ENCODE results near the gene CBR3. TPM values are rescaled to one million over a fixed set of nuclear protein-coding genes. Genes with fewer than 3 reads are reported as not detected.
A peak's percentile ranks its signal among the peaks of the same experiment; 100 is the strongest.

The CBR3 gene
- total and polyA plus RNA-seq, 9 of the 15 experiments (the other 6 are each of a cell fraction or from before 2014, with no cell fraction given), result not detected

DNA sequence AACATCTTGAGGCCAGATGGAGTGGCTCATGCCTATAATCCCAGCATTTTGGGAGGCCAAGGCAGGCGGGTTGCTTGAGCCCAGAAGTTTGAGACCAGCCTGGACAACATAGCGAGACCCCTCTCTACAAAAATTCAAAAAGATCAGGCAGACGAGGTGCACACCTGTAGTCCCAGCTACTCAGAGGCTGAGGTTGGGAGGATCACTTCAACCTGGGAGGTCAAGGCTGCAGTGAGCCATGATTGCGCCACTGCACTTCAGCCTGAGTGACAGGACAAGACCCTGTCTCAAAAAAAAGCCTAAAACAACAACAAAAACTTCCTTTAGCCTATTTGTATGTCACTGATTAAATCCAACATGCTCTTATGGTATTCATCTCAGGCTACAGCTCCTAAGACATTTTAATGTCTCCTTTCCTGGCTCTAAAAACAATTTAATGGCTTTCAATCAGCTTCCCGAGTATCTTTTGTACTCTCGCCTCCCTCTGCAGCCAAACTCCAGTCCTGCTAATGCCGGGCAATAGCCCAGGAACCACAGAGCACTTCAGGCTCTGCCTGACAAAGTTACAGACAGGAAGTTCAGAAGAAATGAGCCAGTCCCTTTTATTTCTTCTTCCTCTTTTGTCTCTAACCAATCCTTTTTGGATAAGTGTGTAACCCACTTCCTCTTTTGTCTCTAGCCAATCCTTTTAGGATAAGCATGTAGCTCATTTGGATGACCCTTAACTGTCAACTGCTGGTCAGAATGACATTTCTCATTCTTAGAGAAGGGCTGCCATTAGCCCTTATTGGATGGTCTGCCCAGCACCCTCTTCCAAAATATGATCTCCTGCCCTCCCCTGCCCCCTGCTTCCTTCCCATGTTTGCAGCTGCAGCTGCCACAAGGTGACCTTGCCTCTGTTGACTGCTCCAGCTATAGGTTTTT is 15.2 kb downstream of the CBR3 start (continued):
- TF ChIP-seq, protein P1, sequence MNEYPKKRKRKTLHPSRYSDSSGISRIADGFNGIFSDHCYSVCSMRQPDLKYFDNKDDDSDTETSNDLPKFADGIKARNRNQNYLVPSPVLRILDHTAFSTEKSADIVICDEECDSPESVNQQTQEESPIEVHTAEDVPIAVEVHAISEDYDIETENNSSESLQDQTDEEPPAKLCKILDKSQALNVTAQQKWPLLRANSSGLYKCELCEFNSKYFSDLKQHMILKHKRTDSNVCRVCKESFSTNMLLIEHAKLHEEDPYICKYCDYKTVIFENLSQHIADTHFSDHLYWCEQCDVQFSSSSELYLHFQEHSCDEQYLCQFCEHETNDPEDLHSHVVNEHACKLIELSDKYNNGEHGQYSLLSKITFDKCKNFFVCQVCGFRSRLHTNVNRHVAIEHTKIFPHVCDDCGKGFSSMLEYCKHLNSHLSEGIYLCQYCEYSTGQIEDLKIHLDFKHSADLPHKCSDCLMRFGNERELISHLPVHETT (CRISPR knock-in tag; conservative IDR thresholded peaks at IDR 0.05 in 1 of 2, IDR thresholded peaks at IDR 0.05 in 1 of 2), result peak in 1 of 2 experiments; percentile 62; a peak in 1 of 4 replicates
- TF ChIP-seq ZNF324 (CRISPR knock-in tag; IDR thresholded peaks at IDR 0.05) (no peak), TEAD1 (CRISPR knock-in tag; IDR thresholded peaks at IDR 0.05) (peak in 1 of 2 experiments; percentile 48; a peak in 1 of 4 replicates), PHB (CRISPR knock-in tag; IDR thresholded peaks at IDR 0.05) (no peak), ZNF217 (CRISPR knock-in tag; IDR thresholded peaks at IDR 0.05) (no peak), ELF4 (CRISPR knock-in tag; IDR thresholded peaks at IDR 0.05) (peak; percentile 13; the same call in 1 of the 2 replicates), STAT5B (CRISPR knock-in tag; IDR thresholded peaks at IDR 0.05) (no peak), EHMT2 (IDR thresholded peaks at IDR 0.05) (peak; percentile 75), VEZF1 (CRISPR knock-in tag; IDR thresholded peaks at IDR 0.05) (no peak), SIN3A (IDR thresholded peaks at IDR 0.05; ENCODE audit: borderline replicate concordance in 2 of 2, control insufficient read depth in 1 of 2, low read depth in 2 of 2, low read length in 2 of 2) (no peak), GATAD2B (IDR thresholded peaks at IDR 0.05; ENCODE audit: borderline replicate concordance) (no peak), FOXM1 (IDR thresholded peaks at IDR 0.05; ENCODE audit: low read depth) (peak; percentile 53; the same call in 1 of the 2 replicates), FOXM1 (CRISPR knock-in tag; IDR thresholded peaks at IDR 0.05; ENCODE audit: low read depth) (no peak), IRF2 (CRISPR knock-in tag; IDR thresholded peaks at IDR 0.05) (no peak), POLR3A (IDR thresholded peaks at IDR 0.05; ENCODE audit: borderline replicate concordance, extremely low read depth, insufficient read depth, insufficient read length) (no peak), POLR2B (IDR thresholded peaks at IDR 0.05; ENCODE audit: low read depth, partially characterized antibody) (no peak), SMAD4 (CRISPR knock-in tag; conservative IDR thresholded peaks at IDR 0.05) (peak; percentile 61; the same call in 1 of the 2 replicates)
- TF ChIP-seq, protein P2, sequence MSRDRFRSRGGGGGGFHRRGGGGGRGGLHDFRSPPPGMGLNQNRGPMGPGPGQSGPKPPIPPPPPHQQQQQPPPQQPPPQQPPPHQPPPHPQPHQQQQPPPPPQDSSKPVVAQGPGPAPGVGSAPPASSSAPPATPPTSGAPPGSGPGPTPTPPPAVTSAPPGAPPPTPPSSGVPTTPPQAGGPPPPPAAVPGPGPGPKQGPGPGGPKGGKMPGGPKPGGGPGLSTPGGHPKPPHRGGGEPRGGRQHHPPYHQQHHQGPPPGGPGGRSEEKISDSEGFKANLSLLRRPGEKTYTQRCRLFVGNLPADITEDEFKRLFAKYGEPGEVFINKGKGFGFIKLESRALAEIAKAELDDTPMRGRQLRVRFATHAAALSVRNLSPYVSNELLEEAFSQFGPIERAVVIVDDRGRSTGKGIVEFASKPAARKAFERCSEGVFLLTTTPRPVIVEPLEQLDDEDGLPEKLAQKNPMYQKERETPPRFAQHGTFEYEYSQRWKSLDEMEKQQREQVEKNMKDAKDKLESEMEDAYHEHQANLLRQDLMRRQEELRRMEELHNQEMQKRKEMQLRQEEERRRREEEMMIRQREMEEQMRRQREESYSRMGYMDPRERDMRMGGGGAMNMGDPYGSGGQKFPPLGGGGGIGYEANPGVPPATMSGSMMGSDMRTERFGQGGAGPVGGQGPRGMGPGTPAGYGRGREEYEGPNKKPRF (IDR thresholded peaks at IDR 0.05; ENCODE audit: low read depth, low read length), result no peak
- TF ChIP-seq, protein P3, sequence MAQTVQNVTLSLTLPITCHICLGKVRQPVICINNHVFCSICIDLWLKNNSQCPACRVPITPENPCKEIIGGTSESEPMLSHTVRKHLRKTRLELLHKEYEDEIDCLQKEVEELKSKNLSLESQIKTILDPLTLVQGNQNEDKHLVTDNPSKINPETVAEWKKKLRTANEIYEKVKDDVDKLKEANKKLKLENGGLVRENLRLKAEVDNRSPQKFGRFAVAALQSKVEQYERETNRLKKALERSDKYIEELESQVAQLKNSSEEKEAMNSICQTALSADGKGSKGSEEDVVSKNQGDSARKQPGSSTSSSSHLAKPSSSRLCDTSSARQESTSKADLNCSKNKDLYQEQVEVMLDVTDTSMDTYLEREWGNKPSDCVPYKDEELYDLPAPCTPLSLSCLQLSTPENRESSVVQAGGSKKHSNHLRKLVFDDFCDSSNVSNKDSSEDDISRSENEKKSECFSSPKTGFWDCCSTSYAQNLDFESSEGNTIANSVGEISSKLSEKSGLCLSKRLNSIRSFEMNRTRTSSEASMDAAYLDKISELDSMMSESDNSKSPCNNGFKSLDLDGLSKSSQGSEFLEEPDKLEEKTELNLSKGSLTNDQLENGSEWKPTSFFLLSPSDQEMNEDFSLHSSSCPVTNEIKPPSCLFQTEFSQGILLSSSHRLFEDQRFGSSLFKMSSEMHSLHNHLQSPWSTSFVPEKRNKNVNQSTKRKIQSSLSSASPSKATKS (CRISPR knock-in tag; IDR thresholded peaks at IDR 0.05), result no peak

Measured in K562 (cell line).